Endothelial cell of umbilical vein (primary cell): ENCODE measurements around the gene DOCK8.

ENCODE experiments used
- EZH2 ChIP-seq: IDR thresholded peaks from 2 replicates; pipeline ENCODE4 v1.6.1; 2012; ENCODE audit warnings: borderline replicate concordance, low read depth, mild to moderate bottlenecking, moderate library complexity, low read length, inconsistent platforms; ENCODE audit not compliant: severe bottlenecking
- FOS ChIP-seq: IDR thresholded peaks from 2 replicates; pipeline ENCODE4 v1.6.1; 2011; ENCODE audit warnings: mild to moderate bottlenecking, low read length, moderate library complexity, borderline replicate concordance; ENCODE audit not compliant: insufficient read depth
- GATA2 ChIP-seq: IDR thresholded peaks from 2 replicates; pipeline ENCODE4 v1.7.0; 2011; ENCODE audit warnings: low read depth, mild to moderate bottlenecking, moderate library complexity, mixed read lengths, low read length; ENCODE audit not compliant: insufficient read length, insufficient read depth
- JUN ChIP-seq: IDR thresholded peaks from 2 replicates; pipeline ENCODE4 v1.6.1; 2011; ENCODE audit warnings: borderline replicate concordance, low read depth; ENCODE audit not compliant: insufficient read length, insufficient read depth
- MYC ChIP-seq: IDR thresholded peaks from one replicate; pipeline ENCODE4 v1.6.1; 2011; ENCODE audit warnings: mild to moderate bottlenecking, low read depth, low read length
- POLR2A ChIP-seq: IDR thresholded peaks from 2 replicates; pipeline ENCODE4 v1.6.1; 2012; ENCODE audit warnings: low read depth, mild to moderate bottlenecking, control low read depth, low read length
- POLR2AphosphoS5 ChIP-seq: IDR thresholded peaks from 2 replicates; pipeline ENCODE4 v1.6.1; 2012; ENCODE audit warnings: low read depth, mild to moderate bottlenecking, control low read depth, low read length, moderate library complexity; ENCODE audit not compliant: insufficient read depth
- TF ChIP-seq, protein P1 (sequence below), 2 donors: IDR thresholded peaks; 1 replicate in 1 of 2; 2 replicates in 1 of 2; pipeline ENCODE4 v1.5.1; 2011; ENCODE audit warnings: low read length in 2 of 2, mild to moderate bottlenecking in 2 of 2, moderate library complexity in 2 of 2, control low read depth in 1 of 2, inconsistent platforms in 1 of 2, low read depth in 1 of 2; ENCODE audit not compliant: insufficient read depth in 1 of 2; ENCODE audit errors: extremely low read depth in 1 of 2
- TF ChIP-seq, protein P2 (sequence below): IDR thresholded peaks from 2 replicates; pipeline ENCODE4 v1.6.1; 2011; ENCODE audit not compliant: insufficient read depth, insufficient read length

DNA sequence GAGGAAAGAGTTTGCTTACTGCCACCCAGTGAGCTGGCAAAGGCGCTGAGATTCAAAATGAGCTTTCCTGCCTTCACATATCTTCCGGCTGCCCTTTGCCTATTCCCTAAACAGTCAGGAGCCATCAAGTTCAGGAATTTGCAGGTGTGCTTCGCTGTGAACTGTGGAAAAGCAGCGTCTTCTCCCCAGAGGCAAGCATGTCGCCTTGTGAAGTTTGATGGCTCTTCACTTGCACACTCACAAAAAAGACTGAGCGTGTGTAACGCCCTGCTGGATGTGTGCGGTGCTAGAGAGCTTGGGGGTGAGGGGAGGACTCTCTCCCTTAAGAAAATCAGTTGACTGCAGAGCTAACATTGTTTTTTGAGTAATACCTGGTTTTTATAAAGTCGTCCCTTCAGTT is 288.7 kb downstream of the DOCK8 start:
- TF ChIP-seq, protein P1, sequence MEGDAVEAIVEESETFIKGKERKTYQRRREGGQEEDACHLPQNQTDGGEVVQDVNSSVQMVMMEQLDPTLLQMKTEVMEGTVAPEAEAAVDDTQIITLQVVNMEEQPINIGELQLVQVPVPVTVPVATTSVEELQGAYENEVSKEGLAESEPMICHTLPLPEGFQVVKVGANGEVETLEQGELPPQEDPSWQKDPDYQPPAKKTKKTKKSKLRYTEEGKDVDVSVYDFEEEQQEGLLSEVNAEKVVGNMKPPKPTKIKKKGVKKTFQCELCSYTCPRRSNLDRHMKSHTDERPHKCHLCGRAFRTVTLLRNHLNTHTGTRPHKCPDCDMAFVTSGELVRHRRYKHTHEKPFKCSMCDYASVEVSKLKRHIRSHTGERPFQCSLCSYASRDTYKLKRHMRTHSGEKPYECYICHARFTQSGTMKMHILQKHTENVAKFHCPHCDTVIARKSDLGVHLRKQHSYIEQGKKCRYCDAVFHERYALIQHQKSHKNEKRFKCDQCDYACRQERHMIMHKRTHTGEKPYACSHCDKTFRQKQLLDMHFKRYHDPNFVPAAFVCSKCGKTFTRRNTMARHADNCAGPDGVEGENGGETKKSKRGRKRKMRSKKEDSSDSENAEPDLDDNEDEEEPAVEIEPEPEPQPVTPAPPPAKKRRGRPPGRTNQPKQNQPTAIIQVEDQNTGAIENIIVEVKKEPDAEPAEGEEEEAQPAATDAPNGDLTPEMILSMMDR (IDR thresholded peaks at IDR 0.05; ENCODE audit: extremely low read depth in 1 of 2, insufficient read depth in 1 of 2, low read depth in 1 of 2, low read length in 2 of 2) = no peak
- TF ChIP-seq JUN (no peak), POLR2A (no peak), GATA2 (no peak), EZH2 (no peak), FOS (no peak), POLR2AphosphoS5 (no peak), MYC (no peak)
- TF ChIP-seq, protein P2, sequence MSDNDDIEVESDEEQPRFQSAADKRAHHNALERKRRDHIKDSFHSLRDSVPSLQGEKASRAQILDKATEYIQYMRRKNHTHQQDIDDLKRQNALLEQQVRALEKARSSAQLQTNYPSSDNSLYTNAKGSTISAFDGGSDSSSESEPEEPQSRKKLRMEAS = no peak
